Ovary (tissue), 3 donors: ENCODE data around the gene SLAIN2.

Experiments
- POLR2A ChIP-seq: fragments of 450-650 bp; IDR thresholded peaks from one replicate; pipeline ENCODE4 v1.6.1; 2017; ENCODE audit warnings: antibody characterized with exemption, mild to moderate bottlenecking, moderate library complexity
- TF ChIP-seq, protein P1 (sequence below), 3 donors: fragments of 450-650 bp in 2 of 3; fragments of 200-600 bp in 1 of 3; IDR thresholded peaks; one replicate each; pipeline versions ENCODE4 v1.5.1 to v1.8.0; 2016 to 2022; ENCODE audit warnings: antibody characterized with exemption in 3 of 3, mild to moderate bottlenecking in 1 of 3
- donor health status: DM: no; HTN: no; CAD: no.

DNA sequence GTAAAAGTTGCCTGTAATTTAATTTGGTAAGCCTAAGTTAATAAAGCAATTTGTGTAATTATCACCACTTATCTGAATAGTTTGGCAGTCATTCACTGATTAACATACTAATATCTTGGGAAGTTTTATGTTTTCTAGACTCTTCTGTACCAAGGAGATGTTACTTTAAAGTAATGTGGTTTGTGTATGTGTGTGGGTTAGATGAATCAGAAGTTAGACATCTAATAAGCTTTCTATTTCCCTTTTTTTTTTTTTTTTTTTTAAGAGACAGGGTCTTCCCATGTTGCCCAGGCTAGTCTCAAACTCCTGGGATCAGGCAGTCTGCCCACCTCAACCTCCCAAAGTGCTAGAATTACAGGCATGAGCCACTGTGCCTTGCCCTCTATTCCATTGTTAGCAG, 5.3 kb downstream of the SLAIN2 start:
- TF ChIP-seq, protein P1, sequence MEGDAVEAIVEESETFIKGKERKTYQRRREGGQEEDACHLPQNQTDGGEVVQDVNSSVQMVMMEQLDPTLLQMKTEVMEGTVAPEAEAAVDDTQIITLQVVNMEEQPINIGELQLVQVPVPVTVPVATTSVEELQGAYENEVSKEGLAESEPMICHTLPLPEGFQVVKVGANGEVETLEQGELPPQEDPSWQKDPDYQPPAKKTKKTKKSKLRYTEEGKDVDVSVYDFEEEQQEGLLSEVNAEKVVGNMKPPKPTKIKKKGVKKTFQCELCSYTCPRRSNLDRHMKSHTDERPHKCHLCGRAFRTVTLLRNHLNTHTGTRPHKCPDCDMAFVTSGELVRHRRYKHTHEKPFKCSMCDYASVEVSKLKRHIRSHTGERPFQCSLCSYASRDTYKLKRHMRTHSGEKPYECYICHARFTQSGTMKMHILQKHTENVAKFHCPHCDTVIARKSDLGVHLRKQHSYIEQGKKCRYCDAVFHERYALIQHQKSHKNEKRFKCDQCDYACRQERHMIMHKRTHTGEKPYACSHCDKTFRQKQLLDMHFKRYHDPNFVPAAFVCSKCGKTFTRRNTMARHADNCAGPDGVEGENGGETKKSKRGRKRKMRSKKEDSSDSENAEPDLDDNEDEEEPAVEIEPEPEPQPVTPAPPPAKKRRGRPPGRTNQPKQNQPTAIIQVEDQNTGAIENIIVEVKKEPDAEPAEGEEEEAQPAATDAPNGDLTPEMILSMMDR (IDR thresholded peaks at IDR 0.05): no peak
- no peak for TF ChIP-seq POLR2A
